Measurements from ENCODE around the gene ERICH2.

ERICH2 gene

GRCh38 chr2:170821531-170822289, 51.5 kb downstream of the ERICH2 start:
- no peak for DNase-seq (ENCODE audit: low read depth in 1 of 2, low spot score in 1 of 2)
- TF ChIP-seq CTCF (IDR thresholded peaks at IDR 0.05; ENCODE audit: insufficient read depth, low read length) (no peak), POLR2AphosphoS5 (IDR thresholded peaks at IDR 0.05; ENCODE audit: low read depth) (no peak), SPI1 (IDR thresholded peaks at IDR 0.05; ENCODE audit: borderline replicate concordance, low read depth) (no peak), REST (IDR thresholded peaks at IDR 0.05; ENCODE audit: insufficient replicate concordance, low read depth) (no peak), GABPA (IDR thresholded peaks at IDR 0.05; ENCODE audit: low read depth) (no peak)

GRCh38 chr2:170822290-170823087, 52.3 kb downstream of the ERICH2 start:
- DNase-seq (ENCODE audit: low read depth in 1 of 2, low spot score in 1 of 2), result no peak
- TF ChIP-seq REST (IDR thresholded peaks at IDR 0.05; ENCODE audit: insufficient replicate concordance, low read depth) (no peak), CTCF (IDR thresholded peaks at IDR 0.05; ENCODE audit: insufficient read depth, low read length) (no peak), SPI1 (IDR thresholded peaks at IDR 0.05; ENCODE audit: borderline replicate concordance, low read depth) (no peak), GABPA (IDR thresholded peaks at IDR 0.05; ENCODE audit: low read depth) (no peak), POLR2AphosphoS5 (IDR thresholded peaks at IDR 0.05; ENCODE audit: low read depth) (no peak)
- no peak overlapping the region for H3K4me3 ChIP-seq (replicated peaks; ENCODE audit: insufficient read depth, low read length)

More at GRCh38 chr2:170821531-170822289, 51.5 kb downstream of the ERICH2 start:
- no peak overlapping the region for H3K4me3 ChIP-seq (replicated peaks; ENCODE audit: insufficient read depth, low read length)
- no peak overlapping the region for H3K27ac ChIP-seq (replicated peaks)
- peaks cover 82% of the 10 kb centered on the region for H3K27me3 ChIP-seq (ENCODE audit: insufficient read depth, poor library complexity, severe bottlenecking)

GRCh38 chr2:170823088-170823897, 53.1 kb downstream of the ERICH2 start:
- H3K27ac ChIP-seq (replicated peaks), result no peak overlapping the region
- DNase-seq (ENCODE audit: low read depth in 1 of 2, low spot score in 1 of 2), result peak in 1 of 2 experiments; percentile 33

More at GRCh38 chr2:170822290-170823087, 52.3 kb downstream of the ERICH2 start:
- H3K27me3 ChIP-seq (ENCODE audit: insufficient read depth, poor library complexity, severe bottlenecking), result peaks cover 83% of the 10 kb centered on the region
- no peak overlapping the region for H3K27ac ChIP-seq (replicated peaks)

More at GRCh38 chr2:170823088-170823897, 53.1 kb downstream of the ERICH2 start:
- TF ChIP-seq CTCF (IDR thresholded peaks at IDR 0.05; ENCODE audit: insufficient read depth, low read length) (no peak), REST (IDR thresholded peaks at IDR 0.05; ENCODE audit: insufficient replicate concordance, low read depth) (no peak), SPI1 (IDR thresholded peaks at IDR 0.05; ENCODE audit: borderline replicate concordance, low read depth) (no peak), POLR2AphosphoS5 (IDR thresholded peaks at IDR 0.05; ENCODE audit: low read depth) (no peak), GABPA (IDR thresholded peaks at IDR 0.05; ENCODE audit: low read depth) (no peak)
- Histone ChIP-seq H3K27me3 (ENCODE audit: insufficient read depth, poor library complexity, severe bottlenecking) (peaks cover 77% of the 10 kb centered on the region), H3K4me3 (replicated peaks; ENCODE audit: insufficient read depth, low read length) (no peak overlapping the region)
